HepG2 (cell line): Measurements from ENCODE around the gene SLC22A23. TPM values are rescaled to one million over a fixed set of nuclear protein-coding genes. Genes with fewer than 3 reads are reported as not detected.

Experiments
- ATAC-seq: fragments of 200-7000 bp; cut with Tn5 transposase; 3 replicates; pipeline ENCODE4 v1.9.1; 2020; ENCODE audit warnings: mild to moderate bottlenecking, moderate library complexity
- BruUV-seq: library from RNA; stranded (reverse); fragments of 400-500 nt; replicated peaks from 2 replicates; lab custom pipeline; 2021; lab: Mats Ljungman, UMichigan
- CTCF ChIA-PET: fragments of 300-600 bp; formaldehyde crosslinking; extraction: SDS; loops from one replicate; lab custom pipeline; 2021; ENCODE audit warnings: low total read pairs, inconsistent platforms, low intra/inter-chr PET ratio; lab: Yijun Ruan, JAX
- POLR2A ChIA-PET: fragments of 350-600 bp; sonication (Branson Sonifier 250); formaldehyde crosslinking; loops from one replicate; lab custom pipeline; 2020; ENCODE audit warnings: antibody characterized with exemption, inconsistent platforms; lab: Yijun Ruan, JAX
- DNase-seq: peaks from one replicate; pipeline ENCODE4 v3.0.0-alpha.2; 2015; ENCODE audit warnings: low spot score
- FAIRE-seq: peaks from 3 replicates; lab custom pipeline; 2011; peaks lifted over from hg19 to GRCh38; lab: Jason Lieb, UNC
- H2AFZ ChIP-seq: one replicate; pipeline ENCODE4 v1.6.1; 2011; ENCODE audit warnings: low read length, inconsistent platforms
- H3K27ac ChIP-seq: fragments of 300-600 bp; 3 replicates; pipeline ENCODE4 v1.8.0; 2011; ENCODE audit warnings: mixed run types, mild to moderate bottlenecking, mixed read lengths, low read length, inconsistent platforms; ENCODE audit not compliant: insufficient read depth; ENCODE audit errors: extremely low read length
- H3K27me3 ChIP-seq, 2 experiments: fragments of 200-600 bp in 1 of 2; 2 replicates in 1 of 2; 3 replicates in 1 of 2; pipeline versions ENCODE4 v1.6.0 to v1.8.0; 2011; ENCODE audit warnings: low read length in 2 of 2, mild to moderate bottlenecking in 2 of 2, moderate library complexity in 2 of 2, inconsistent platforms in 1 of 2; ENCODE audit not compliant: insufficient read depth in 2 of 2, control insufficient read depth in 1 of 2
- H3K36me3 ChIP-seq, 2 experiments: fragments of 200-600 bp in 1 of 2; replicated peaks in 1 of 2; 2 replicates in 1 of 2; 3 replicates in 1 of 2; pipeline versions ENCODE4 v1.5.1 to v1.8.0; 2011; ENCODE audit warnings: low read length in 2 of 2, inconsistent platforms in 1 of 2; ENCODE audit not compliant: insufficient read depth in 2 of 2, control insufficient read depth in 1 of 2
- H3K4me1 ChIP-seq: 2 replicates; pipeline ENCODE4 v1.5.1; 2012; ENCODE audit warnings: low read length, inconsistent platforms; ENCODE audit not compliant: insufficient read depth
- H3K4me2 ChIP-seq: 2 replicates; pipeline ENCODE4 v1.6.0; 2011; ENCODE audit warnings: low read depth, low read length, inconsistent platforms
- H3K4me3 ChIP-seq, 3 experiments: fragments of 200-600 bp in 1 of 3; sonication (generic), shearing (Covaris generic) in 1 of 3; replicated peaks in 1 of 3; 2 replicates each; pipeline ENCODE4 v1.5.1; 2011 to 2016; ENCODE audit warnings: low read length in 3 of 3, inconsistent platforms in 2 of 3, low read depth in 2 of 3, mild to moderate bottlenecking in 2 of 3, control low read depth in 1 of 3, mixed read lengths in 1 of 3; ENCODE audit not compliant: insufficient read depth in 1 of 3
- H3K79me2 ChIP-seq: one replicate; pipeline ENCODE4 v1.6.1; 2011; ENCODE audit warnings: low read length, inconsistent platforms; ENCODE audit not compliant: insufficient read depth
- H3K9ac ChIP-seq: 2 replicates; pipeline ENCODE4 v1.6.0; 2011; ENCODE audit warnings: mild to moderate bottlenecking, low read depth, low read length, inconsistent platforms; ENCODE audit not compliant: insufficient read depth
- H3K9me3 ChIP-seq: 2 replicates; pipeline ENCODE4 v1.5.1; 2012; ENCODE audit warnings: mild to moderate bottlenecking, low read length
- H4K20me1 ChIP-seq: 2 replicates; pipeline ENCODE4 v1.6.0; 2011; ENCODE audit warnings: inconsistent platforms, mild to moderate bottlenecking, low read length, moderate library complexity; ENCODE audit not compliant: insufficient read depth
- ZNF556 ChIP-seq: sonication (generic); formaldehyde crosslinking; IDR thresholded peaks from 2 replicates; pipeline ENCODE4 v1.4.0; 2020; ENCODE audit warnings: mild to moderate bottlenecking, missing genetic modification reagents, borderline replicate concordance
- WGBS: methylation state at CpG from one replicate; pipeline ENCODE4 v1.1.6; 2017; ENCODE audit warnings: low lambda C conversion rate; 5-methylcytosine and 5-hydroxymethylcytosine counted together
- in situ Hi-C: cut with HindIII; loops from 2 replicates; pipeline ENCODE4 v1.10.0; 2017; ENCODE audit warnings: low pct_unique_long_range_greater_than_20kb; ENCODE audit not compliant: extremely low pct_ligation_motif_present
- intact Hi-C: fragments of 100-400 bp; cut with micrococcal nuclease; formaldehyde crosslinking; loops from one replicate; pipeline ENCODE4 v1.10.0; 2022; ENCODE audit not compliant: unreplicated experiment
- polyA plus RNA-seq, 8 experiments: library from polyadenylated mRNA; depleted of rRNA in 3 of 8; stranded (reverse) in 7 of 8; unstranded in 1 of 8; fragments of >200 nt; fragmentation: Illumina TruSeq in 4 of 8; extraction: Trizol in 4 of 8; gene quantifications; 2 replicates each; pipeline versions ENCODE4 v1.2.1 to v1.2.3, GENCODE V29; 2011 to 2016; ENCODE audit warnings: low read depth in 4 of 8, missing spikeins in 1 of 8, mixed read lengths in 1 of 8; ENCODE audit not compliant: insufficient read depth in 1 of 8
- total RNA-seq, 5 experiments: library from RNA; depleted of rRNA; stranded (reverse); fragments of >200 nt; fragmentation: Illumina TruSeq; extraction: Trizol; gene quantifications; 2 replicates each; pipeline ENCODE4 v1.2.3, GENCODE V29; 2016; ENCODE audit warnings: low read depth in 1 of 5
- TF ChIP-seq, protein P1 (sequence below): sonication (generic); formaldehyde crosslinking; conservative IDR thresholded peaks from 2 replicates; pipeline ENCODE4 v1.8.0; 2022; ENCODE audit warnings: mild to moderate bottlenecking, moderate library complexity, missing genetic modification reagents
- TF ChIP-seq, protein P2 (sequence below): sonication (generic); formaldehyde crosslinking; IDR thresholded peaks from 2 replicates; pipeline ENCODE4 v1.4.0; 2020; ENCODE audit warnings: mild to moderate bottlenecking, missing genetic modification reagents

Gene SLC22A23
- total and polyA plus RNA-seq, 2 of the 13 experiments (the other 11 are each of a cell fraction or from before 2014, with no cell fraction given), result 11.8 to 17.5 TPM

DNA sequence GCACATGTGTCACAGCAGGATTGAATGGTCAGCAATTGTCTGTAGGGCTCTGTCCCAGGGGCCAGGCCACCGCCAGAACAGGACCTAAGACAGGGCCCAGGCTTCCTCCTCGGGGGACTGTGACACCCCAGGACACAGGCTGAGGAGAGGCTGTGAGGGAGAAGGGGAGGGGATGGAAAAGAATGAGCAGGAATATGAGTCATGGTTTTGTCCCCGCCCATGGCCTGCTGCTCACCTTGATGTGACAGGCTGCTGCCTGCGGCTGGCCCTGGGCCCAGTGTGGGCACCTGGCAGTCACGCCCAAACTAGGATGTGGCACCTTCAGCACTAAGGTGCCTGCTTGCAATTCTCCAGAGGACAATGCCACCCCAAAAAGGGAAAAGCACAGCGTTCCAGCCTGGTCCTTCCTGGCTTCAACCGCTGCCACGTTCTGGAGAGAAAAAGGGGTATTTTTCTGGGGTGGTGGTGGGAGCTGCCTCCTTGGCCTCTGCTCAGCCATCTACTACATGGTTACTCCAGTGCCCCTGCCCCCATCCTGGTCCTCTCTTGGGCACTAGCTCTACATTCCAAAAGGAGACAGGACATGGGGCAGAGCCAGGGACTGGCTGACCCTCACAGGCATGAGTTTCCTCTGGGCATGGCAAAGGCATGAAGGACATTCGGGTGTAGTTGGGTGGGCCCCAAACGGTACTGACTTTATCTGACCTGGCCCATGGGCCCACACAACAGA is 93.4 kb downstream of the SLC22A23 start (continued):
- no peak for TF ChIP-seq ZNF556 (CRISPR knock-in tag)
- TF ChIP-seq, protein P1, sequence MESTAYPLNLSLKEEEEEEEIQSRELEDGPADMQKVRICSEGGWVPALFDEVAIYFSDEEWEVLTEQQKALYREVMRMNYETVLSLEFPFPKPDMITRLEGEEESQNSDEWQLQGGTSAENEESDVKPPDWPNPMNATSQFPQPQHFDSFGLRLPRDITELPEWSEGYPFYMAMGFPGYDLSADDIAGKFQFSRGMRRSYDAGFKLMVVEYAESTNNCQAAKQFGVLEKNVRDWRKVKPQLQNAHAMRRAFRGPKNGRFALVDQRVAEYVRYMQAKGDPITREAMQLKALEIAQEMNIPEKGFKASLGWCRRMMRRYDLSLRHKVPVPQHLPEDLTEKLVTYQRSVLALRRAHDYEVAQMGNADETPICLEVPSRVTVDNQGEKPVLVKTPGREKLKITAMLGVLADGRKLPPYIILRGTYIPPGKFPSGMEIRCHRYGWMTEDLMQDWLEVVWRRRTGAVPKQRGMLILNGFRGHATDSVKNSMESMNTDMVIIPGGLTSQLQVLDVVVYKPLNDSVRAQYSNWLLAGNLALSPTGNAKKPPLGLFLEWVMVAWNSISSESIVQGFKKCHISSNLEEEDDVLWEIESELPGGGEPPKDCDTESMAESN (CRISPR knock-in tag), result no peak

DNA sequence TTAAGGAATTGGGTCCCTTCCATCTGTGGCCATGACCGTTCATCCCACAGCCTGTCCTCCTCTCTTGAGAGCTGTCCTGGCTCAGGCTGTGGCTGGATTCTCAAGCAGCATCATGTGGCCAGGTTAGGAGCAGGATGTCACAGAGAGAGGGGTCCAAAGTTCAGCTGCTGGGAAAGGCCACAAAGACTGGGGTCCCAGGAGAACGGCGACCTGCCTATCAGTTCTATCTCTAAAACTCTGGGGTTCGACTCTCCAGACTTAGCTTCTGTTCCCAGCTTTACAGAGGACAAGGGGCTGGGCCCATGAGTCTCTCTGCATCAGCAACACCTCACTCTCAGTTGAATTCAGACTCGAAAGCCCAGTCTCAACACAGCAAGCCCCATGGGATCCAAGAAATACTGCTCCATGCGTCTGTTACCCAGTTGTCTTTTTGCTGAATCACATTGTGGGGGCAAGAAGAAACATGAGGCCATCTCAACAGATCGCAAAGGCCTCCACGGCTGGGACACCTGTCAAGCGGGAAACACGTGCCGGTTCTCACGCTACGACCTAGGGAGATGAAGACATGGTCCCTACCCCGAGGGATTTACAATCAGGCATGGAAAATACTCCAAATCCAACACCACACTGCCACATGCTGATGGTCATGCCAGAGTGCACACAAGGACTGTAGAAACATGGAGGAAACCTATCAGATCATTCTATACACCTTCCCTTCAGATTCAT is 95.4 kb downstream of the SLC22A23 start:
- Histone ChIP-seq H3K9me3 (no peaks in the 10 kb centered on the region), H3K9ac (peak overlapping the region; percentile 49), H4K20me1 (no peaks in the 10 kb centered on the region), H3K4me2 (peak overlapping the region; percentile 38), H3K79me2 (peaks cover 80% of the 10 kb centered on the region), H3K4me3 (no peak overlapping the region; a peak in 1 of 6 replicates), H3K27me3 (no peaks in the 10 kb centered on the region), H3K4me1 (peaks cover 95% of the 10 kb centered on the region), H2AFZ (no peak overlapping the region), H3K27ac (peak overlapping the region; percentile 63), H3K36me3 (peaks cover 5 to 33% of the 10 kb centered on the region in 2 experiments; a peak in 4 of 5 replicates)
- BruUV-seq, result no TSS peak
- intact Hi-C loops, result no loop called here
- peak; percentile 55 for ATAC-seq
- FAIRE-seq, result peak; percentile 70
- in situ Hi-C loops, result no loop called here
- POLR2A ChIA-PET, result interaction anchor here (0.7 to 9.1 kb wide), 7 partner anchors 9 to 54 kb away, joined by 3 to 101 read pairs (median 5); no protein-coding TSS in a partner anchor
- WGBS, result 67% methylated on average over 14 of the region's 14 CpGs
- peak; percentile 75 for DNase-seq
- CTCF ChIA-PET, result no interaction called here
- TF ChIP-seq, protein P2, sequence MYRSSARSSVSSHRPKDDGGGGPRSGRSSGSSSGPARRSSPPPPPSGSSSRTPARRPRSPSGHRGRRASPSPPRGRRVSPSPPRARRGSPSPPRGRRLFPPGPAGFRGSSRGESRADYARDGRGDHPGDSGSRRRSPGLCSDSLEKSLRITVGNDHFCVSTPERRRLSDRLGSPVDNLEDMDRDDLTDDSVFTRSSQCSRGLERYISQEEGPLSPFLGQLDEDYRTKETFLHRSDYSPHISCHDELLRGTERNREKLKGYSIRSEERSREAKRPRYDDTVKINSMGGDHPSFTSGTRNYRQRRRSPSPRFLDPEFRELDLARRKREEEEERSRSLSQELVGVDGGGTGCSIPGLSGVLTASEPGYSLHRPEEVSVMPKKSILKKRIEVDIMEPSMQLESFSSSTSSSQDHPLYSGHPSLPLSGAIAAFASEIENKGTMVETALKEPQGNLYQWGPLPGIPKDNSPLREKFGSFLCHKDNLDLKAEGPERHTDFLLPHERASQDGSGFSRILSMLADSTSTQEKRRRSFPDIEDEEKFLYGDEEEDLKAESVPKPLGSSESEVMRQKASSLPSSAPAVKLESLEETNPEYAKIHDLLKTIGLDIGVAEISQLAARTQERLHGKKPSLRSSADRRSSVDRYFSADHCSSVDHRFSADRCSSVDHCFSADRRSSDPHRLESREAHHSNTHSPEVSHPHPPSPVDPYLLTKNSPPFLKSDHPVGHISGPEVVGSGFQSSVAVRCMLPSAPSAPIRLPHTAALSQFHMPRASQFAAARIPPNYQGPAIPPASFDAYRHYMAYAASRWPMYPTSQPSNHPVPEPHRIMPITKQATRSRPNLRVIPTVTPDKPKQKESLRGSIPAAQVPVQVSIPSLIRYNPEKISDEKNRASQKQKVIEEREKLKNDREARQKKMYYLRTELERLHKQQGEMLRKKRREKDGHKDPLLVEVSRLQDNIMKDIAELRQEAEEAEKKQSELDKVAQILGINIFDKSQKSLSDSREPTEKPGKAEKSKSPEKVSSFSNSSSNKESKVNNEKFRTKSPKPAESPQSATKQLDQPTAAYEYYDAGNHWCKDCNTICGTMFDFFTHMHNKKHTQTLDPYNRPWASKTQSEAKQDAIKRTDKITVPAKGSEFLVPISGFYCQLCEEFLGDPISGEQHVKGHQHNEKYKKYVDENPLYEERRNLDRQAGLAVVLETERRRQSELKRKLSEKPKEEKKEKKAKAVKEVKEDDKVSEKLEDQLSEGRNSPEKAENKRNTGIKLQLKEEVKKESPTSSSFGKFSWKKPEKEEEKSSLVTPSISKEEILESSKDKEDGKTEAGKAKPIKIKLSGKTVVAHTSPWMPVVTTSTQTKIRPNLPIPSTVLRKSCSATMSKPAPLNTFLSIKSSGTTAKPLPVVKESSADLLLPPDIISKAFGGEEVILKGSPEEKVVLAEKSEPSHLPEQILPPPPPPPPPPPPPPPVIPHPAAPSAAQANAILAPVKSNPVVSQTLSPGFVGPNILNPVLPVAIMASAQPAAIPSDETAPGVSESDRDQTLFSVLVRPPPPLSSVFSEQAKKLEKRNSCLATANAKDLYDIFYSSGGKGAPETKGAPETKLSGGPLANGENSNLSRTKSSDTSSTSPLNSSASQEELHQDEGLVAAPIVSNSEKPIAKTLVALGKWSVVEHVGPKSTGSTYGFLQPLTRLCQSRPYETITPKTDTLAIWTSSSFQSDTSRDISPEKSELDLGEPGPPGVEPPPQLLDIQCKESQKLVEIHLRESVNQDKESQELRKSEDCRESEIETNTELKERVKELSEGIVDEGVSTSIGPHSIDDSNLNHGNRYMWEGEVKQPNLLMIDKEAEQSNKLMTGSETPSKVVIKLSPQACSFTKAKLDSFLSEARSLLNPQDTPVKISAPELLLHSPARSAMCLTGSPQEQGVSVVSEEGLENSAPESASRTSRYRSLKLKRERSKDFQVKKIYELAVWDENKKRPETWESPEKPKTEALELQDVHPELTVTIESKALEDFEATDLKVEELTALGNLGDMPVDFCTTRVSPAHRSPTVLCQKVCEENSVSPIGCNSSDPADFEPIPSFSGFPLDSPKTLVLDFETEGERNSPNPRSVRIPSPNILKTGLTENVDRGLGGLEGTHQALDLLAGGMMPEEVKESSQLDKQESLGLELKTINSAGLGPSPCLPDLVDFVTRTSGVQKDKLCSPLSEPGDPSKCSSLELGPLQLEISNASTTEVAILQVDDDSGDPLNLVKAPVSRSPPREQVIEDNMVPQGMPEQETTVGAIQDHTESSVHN (CRISPR knock-in tag), result no peak
